Testis (tissue), 3 donors: ENCODE data around the gene HJURP. TPM values are rescaled to one million over a fixed set of nuclear protein-coding genes. Genes with fewer than 3 reads are reported as not detected.

Source experiments
- DNase-seq: peaks from one replicate; pipeline ENCODE4 v3.0.0-alpha.2; 2019
- H3K27ac ChIP-seq, 2 donors: fragments of 200-600 bp; sonication (generic); one replicate each; pipeline ENCODE4 v1.5.1; 2019
- H3K27me3 ChIP-seq: fragments of 200-600 bp; sonication (generic); one replicate; pipeline ENCODE4 v1.5.1; 2019
- H3K36me3 ChIP-seq: fragments of 200-600 bp; sonication (generic); one replicate; pipeline ENCODE4 v1.5.1; 2017; ENCODE audit warnings: low read depth; ENCODE audit errors: missing control alignments
- H3K4me1 ChIP-seq: fragments of 200-600 bp; sonication (generic); one replicate; pipeline ENCODE4 v1.5.1; 2019
- H3K4me3 ChIP-seq, 2 donors: fragments of 200-600 bp; sonication (generic); one replicate each; pipeline ENCODE4 v1.5.1; 2017 to 2019
- H3K9me3 ChIP-seq: fragments of 200-600 bp; sonication (generic); one replicate; pipeline ENCODE4 v1.5.1; 2017
- POLR2A ChIP-seq: fragments of 450-650 bp; IDR thresholded peaks from one replicate; pipeline ENCODE4 v1.6.1; 2017; ENCODE audit warnings: antibody characterized with exemption, mild to moderate bottlenecking, moderate library complexity
- whole genome bisulfite sequencing, 2 donors: methylation state at CpG; one replicate each; pipeline ENCODE4 v1.1.5; 2018; 5-methylcytosine and 5-hydroxymethylcytosine counted together
- intact Hi-C: fragments of 100-400 bp; cut with DNase I; formaldehyde crosslinking; loops from one replicate; pipeline ENCODE4 v1.15.1; 2023; ENCODE audit warnings: low total_unique reads
- polyA plus RNA-seq: library from polyadenylated mRNA; stranded (reverse); fragments of 350-450 nt; fragmentation: Illumina TruSeq; extraction: RNeasy Lipid Tissue Mini Kit (QIAGEN cat#74804); gene quantifications from one replicate; pipeline ENCODE4 v1.2.3, GENCODE V29; 2014; ENCODE audit warnings: low read depth, low replicate concordance; ENCODE audit not compliant: insufficient read depth
- total RNA-seq, 2 donors: library from RNA; depleted of rRNA; stranded (reverse); fragments of >200 nt; gene quantifications; one replicate each; pipeline ENCODE4 v1.2.3, GENCODE V29; 2016
- TF ChIP-seq, protein P1 (sequence below), 3 experiments: fragments of 450-650 bp in 2 of 3; fragments of 200-600 bp in 1 of 3; sonication (generic) in 1 of 3; IDR thresholded peaks; one replicate each; pipeline ENCODE4 v1.5.1; 2016 to 2019; ENCODE audit warnings: antibody characterized with exemption in 3 of 3, mild to moderate bottlenecking in 2 of 3, moderate library complexity in 1 of 3

HJURP gene
- total and polyA plus RNA-seq, 3 donors from 2014 or later = 10.2 to 30.2 (median 13.9) TPM

GRCh38 chr2:233816334-233816733 is 38.0 kb downstream of the HJURP start:
- Histone ChIP-seq H3K9me3 (no peaks in the 10 kb centered on the region), H3K36me3 (no peaks in the 10 kb centered on the region), H3K4me1 (no peaks in the 10 kb centered on the region), H3K27ac (no peak overlapping the region), H3K27me3 (no peaks in the 10 kb centered on the region), H3K4me3 (no peak overlapping the region)
- 55 to 72% methylated on average over 2 of the region's 2 CpGs for WGBS, 2 donors
- no peak for DNase-seq
- intact Hi-C loops = no loop called here
- no peak for TF ChIP-seq POLR2A
- TF ChIP-seq, protein P1, sequence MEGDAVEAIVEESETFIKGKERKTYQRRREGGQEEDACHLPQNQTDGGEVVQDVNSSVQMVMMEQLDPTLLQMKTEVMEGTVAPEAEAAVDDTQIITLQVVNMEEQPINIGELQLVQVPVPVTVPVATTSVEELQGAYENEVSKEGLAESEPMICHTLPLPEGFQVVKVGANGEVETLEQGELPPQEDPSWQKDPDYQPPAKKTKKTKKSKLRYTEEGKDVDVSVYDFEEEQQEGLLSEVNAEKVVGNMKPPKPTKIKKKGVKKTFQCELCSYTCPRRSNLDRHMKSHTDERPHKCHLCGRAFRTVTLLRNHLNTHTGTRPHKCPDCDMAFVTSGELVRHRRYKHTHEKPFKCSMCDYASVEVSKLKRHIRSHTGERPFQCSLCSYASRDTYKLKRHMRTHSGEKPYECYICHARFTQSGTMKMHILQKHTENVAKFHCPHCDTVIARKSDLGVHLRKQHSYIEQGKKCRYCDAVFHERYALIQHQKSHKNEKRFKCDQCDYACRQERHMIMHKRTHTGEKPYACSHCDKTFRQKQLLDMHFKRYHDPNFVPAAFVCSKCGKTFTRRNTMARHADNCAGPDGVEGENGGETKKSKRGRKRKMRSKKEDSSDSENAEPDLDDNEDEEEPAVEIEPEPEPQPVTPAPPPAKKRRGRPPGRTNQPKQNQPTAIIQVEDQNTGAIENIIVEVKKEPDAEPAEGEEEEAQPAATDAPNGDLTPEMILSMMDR (IDR thresholded peaks at IDR 0.05) = no peak

- Histone ChIP-seq H3K27me3 (no peaks in the 10 kb centered on the region), H3K4me1 (no peaks in the 10 kb centered on the region), H3K27ac (no peak overlapping the region), H3K36me3 (no peaks in the 10 kb centered on the region), H3K9me3 (no peaks in the 10 kb centered on the region), H3K4me3 (no peak overlapping the region)
- WGBS, 2 donors = 81 to 82% methylated on average over 6 of the region's 6 CpGs
- TF ChIP-seq POLR2A = no peak
- TF ChIP-seq, protein P1 (IDR thresholded peaks at IDR 0.05) = no peak
- no peak for DNase-seq
- intact Hi-C loops = no loop called here
These were observed 38.5 kb downstream of the HJURP start for GRCh38 chr2:233815861-233816260.

DNA sequence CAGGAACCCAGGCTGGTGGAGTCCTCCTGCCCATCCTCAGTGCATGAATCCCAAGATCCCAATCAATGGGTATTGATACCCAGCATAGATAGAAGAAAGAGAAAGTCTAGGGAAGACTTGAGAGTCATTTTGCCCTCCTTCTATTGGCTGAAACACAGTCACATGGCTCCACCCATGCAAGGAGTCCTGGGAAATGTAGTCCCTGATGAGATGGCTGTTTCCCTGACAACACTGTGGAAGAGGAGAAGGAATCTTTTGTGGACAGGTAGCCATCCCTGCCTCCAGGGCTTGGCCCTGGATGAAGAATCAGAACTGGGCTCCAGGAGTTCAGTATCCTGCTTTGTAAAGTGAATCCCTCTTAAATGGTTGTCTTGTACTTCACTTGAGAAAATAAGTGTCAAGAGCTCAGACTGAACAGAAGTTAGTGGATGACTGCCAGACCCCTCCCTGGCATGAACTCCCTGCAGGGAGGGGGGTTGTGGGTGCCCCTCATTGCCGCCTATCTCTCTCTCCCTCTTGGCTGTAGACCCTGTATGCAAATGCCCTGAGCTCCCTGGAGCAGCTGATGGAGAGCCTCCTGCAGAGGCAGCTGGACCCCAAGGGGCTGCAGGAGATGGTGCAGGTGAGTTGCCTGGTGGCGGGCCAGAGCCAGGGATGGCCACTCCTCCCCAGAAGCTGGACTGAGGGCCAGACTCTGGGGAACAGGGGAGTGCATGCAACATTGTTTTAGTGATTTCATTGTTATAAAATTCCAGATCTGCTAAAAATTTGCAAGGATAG is 40.1 kb downstream of the HJURP start:
- H3K4me3 ChIP-seq = no peak overlapping the region
- no peak for TF ChIP-seq POLR2A
- TF ChIP-seq, protein P1 (IDR thresholded peaks at IDR 0.05) = no peak
- no peak overlapping the region for H3K27ac ChIP-seq
- DNase-seq = no peak
- intact Hi-C loops = no loop called here
- WGBS, 2 donors = 79 to 100% methylated on average over 1 to 2 of the region's 2 CpGs
- no peaks in the 10 kb centered on the region for H3K4me1 ChIP-seq
- no peaks in the 10 kb centered on the region for H3K9me3 ChIP-seq
- H3K27me3 ChIP-seq = no peaks in the 10 kb centered on the region
- no peaks in the 10 kb centered on the region for H3K36me3 ChIP-seq

- TF ChIP-seq, protein P1 (IDR thresholded peaks at IDR 0.05) = no peak
- no peak for TF ChIP-seq POLR2A
- no peak for DNase-seq
- intact Hi-C loops = no loop called here
These were observed 40.9 kb downstream of the HJURP start for GRCh38 chr2:233813236-233814055.

More at GRCh38 chr2:233813236-233814055, 40.9 kb downstream of the HJURP start:
- H3K4me1 ChIP-seq = no peaks in the 10 kb centered on the region
- H3K4me3 ChIP-seq = no peak overlapping the region
- H3K9me3 ChIP-seq = no peaks in the 10 kb centered on the region
- 68 to 77% methylated on average over 3 of the region's 3 CpGs for WGBS, 2 donors
- no peaks in the 10 kb centered on the region for H3K27me3 ChIP-seq
- no peaks in the 10 kb centered on the region for H3K36me3 ChIP-seq
- H3K27ac ChIP-seq = no peak overlapping the region
